ENCODE measurements around the gene CSF2.

The CSF2 gene

GRCh38 chr5:132059043-132059695, 14.4 kb upstream of the CSF2 start:
- Histone ChIP-seq H3K36me3 (ENCODE audit: insufficient read depth, low read length) (no peaks in the 10 kb centered on the region), H3K4me1 (ENCODE audit: insufficient read depth, low read length) (no peaks in the 10 kb centered on the region; the same call in 1 of the 2 replicates), H3K9me3 (ENCODE audit: control insufficient read depth, insufficient read depth, low read length) (no peaks in the 10 kb centered on the region), H3K9ac (ENCODE audit: low read depth, low read length) (no peak overlapping the region)

GRCh38 chr5:132059696-132060500, 13.7 kb upstream of the CSF2 start:
- no peaks in the 10 kb centered on the region for H3K36me3 ChIP-seq (ENCODE audit: insufficient read depth, low read length)
- no peak overlapping the region for H3K9ac ChIP-seq (ENCODE audit: low read depth, low read length)

GRCh38 chr5:132060501-132061161, 13.0 kb upstream of the CSF2 start, which contains the start of gene IL3:
Gene IL3 (plus strand): TSS chr5:132060655. CDS start chr5:132060707, 52 bp downstream.
- no peaks in the 10 kb centered on the region for H3K36me3 ChIP-seq (ENCODE audit: insufficient read depth, low read length)
- no peak within 1 kb of the TSS for H3K9ac ChIP-seq (ENCODE audit: low read depth, low read length)
- peaks cover 6% of the 10 kb centered on the region for H3K4me1 ChIP-seq (ENCODE audit: insufficient read depth, low read length)
- no peaks in the 10 kb centered on the region for H3K9me3 ChIP-seq (ENCODE audit: control insufficient read depth, insufficient read depth, low read length)

More at GRCh38 chr5:132059696-132060500, 13.7 kb upstream of the CSF2 start:
- Histone ChIP-seq H3K9me3 (ENCODE audit: control insufficient read depth, insufficient read depth, low read length) (no peaks in the 10 kb centered on the region), H3K4me1 (ENCODE audit: insufficient read depth, low read length) (peaks cover 2% of the 10 kb centered on the region)

GRCh38 chr5:132063090-132063911, 10.3 kb upstream of the CSF2 start:
- Histone ChIP-seq H3K4me1 (ENCODE audit: insufficient read depth, low read length) (peaks cover 6% of the 10 kb centered on the region), H3K9ac (ENCODE audit: low read depth, low read length) (no peak overlapping the region), H3K36me3 (ENCODE audit: insufficient read depth, low read length) (no peaks in the 10 kb centered on the region), H3K9me3 (ENCODE audit: control insufficient read depth, insufficient read depth, low read length) (no peaks in the 10 kb centered on the region)

GRCh38 chr5:132064140-132064539, 9.4 kb upstream of the CSF2 start:
- Histone ChIP-seq H3K9ac (ENCODE audit: low read depth, low read length) (no peak overlapping the region), H3K4me1 (ENCODE audit: insufficient read depth, low read length) (peaks cover 6% of the 10 kb centered on the region), H3K36me3 (ENCODE audit: insufficient read depth, low read length) (no peaks in the 10 kb centered on the region), H3K9me3 (ENCODE audit: control insufficient read depth, insufficient read depth, low read length) (no peaks in the 10 kb centered on the region)

GRCh38 chr5:132064738-132065331, 8.8 kb upstream of the CSF2 start:
- no peaks in the 10 kb centered on the region for H3K9me3 ChIP-seq (ENCODE audit: control insufficient read depth, insufficient read depth, low read length)
- no peak overlapping the region for H3K9ac ChIP-seq (ENCODE audit: low read depth, low read length)
- peaks cover 6% of the 10 kb centered on the region for H3K4me1 ChIP-seq (ENCODE audit: insufficient read depth, low read length)
- H3K36me3 ChIP-seq (ENCODE audit: insufficient read depth, low read length), result no peaks in the 10 kb centered on the region

GRCh38 chr5:132065351-132065937, 8.1 kb upstream of the CSF2 start:
- peaks cover 6% of the 10 kb centered on the region for H3K4me1 ChIP-seq (ENCODE audit: insufficient read depth, low read length)
- H3K9ac ChIP-seq (ENCODE audit: low read depth, low read length), result no peak overlapping the region
- no peaks in the 10 kb centered on the region for H3K36me3 ChIP-seq (ENCODE audit: insufficient read depth, low read length)
- H3K9me3 ChIP-seq (ENCODE audit: control insufficient read depth, insufficient read depth, low read length), result no peaks in the 10 kb centered on the region

GRCh38 chr5:132065951-132066701, 7.5 kb upstream of the CSF2 start:
- peaks cover 6% of the 10 kb centered on the region for H3K4me1 ChIP-seq (ENCODE audit: insufficient read depth, low read length)
- H3K9me3 ChIP-seq (ENCODE audit: control insufficient read depth, insufficient read depth, low read length), result no peaks in the 10 kb centered on the region

GRCh38 chr5:132066871-132067270, 6.7 kb upstream of the CSF2 start:
- peaks cover 6% of the 10 kb centered on the region; the same call in 1 of the 2 replicates for H3K4me1 ChIP-seq (ENCODE audit: insufficient read depth, low read length)
- no peak overlapping the region for H3K9ac ChIP-seq (ENCODE audit: low read depth, low read length)
- no peaks in the 10 kb centered on the region for H3K36me3 ChIP-seq (ENCODE audit: insufficient read depth, low read length)
- H3K9me3 ChIP-seq (ENCODE audit: control insufficient read depth, insufficient read depth, low read length), result no peaks in the 10 kb centered on the region

More at GRCh38 chr5:132065951-132066701, 7.5 kb upstream of the CSF2 start:
- no peaks in the 10 kb centered on the region for H3K36me3 ChIP-seq (ENCODE audit: insufficient read depth, low read length)
- H3K9ac ChIP-seq (ENCODE audit: low read depth, low read length), result no peak overlapping the region

GRCh38 chr5:132067451-132067850, 6.1 kb upstream of the CSF2 start:
- Histone ChIP-seq H3K36me3 (ENCODE audit: insufficient read depth, low read length) (no peaks in the 10 kb centered on the region), H3K4me1 (ENCODE audit: insufficient read depth, low read length) (peaks cover 6% of the 10 kb centered on the region; the same call in 1 of the 2 replicates), H3K9ac (ENCODE audit: low read depth, low read length) (no peak overlapping the region), H3K9me3 (ENCODE audit: control insufficient read depth, insufficient read depth, low read length) (no peaks in the 10 kb centered on the region)

GRCh38 chr5:132067941-132068808, 5.4 kb upstream of the CSF2 start:
- Histone ChIP-seq H3K9me3 (ENCODE audit: control insufficient read depth, insufficient read depth, low read length) (no peaks in the 10 kb centered on the region), H3K9ac (ENCODE audit: low read depth, low read length) (no peak overlapping the region), H3K36me3 (ENCODE audit: insufficient read depth, low read length) (no peaks in the 10 kb centered on the region), H3K4me1 (ENCODE audit: insufficient read depth, low read length) (peaks cover 6% of the 10 kb centered on the region; the same call in 1 of the 2 replicates)

GRCh38 chr5:132069561-132069960, 4.0 kb upstream of the CSF2 start:
- Histone ChIP-seq H3K9ac (ENCODE audit: low read depth, low read length) (no peak overlapping the region), H3K9me3 (ENCODE audit: control insufficient read depth, insufficient read depth, low read length) (no peaks in the 10 kb centered on the region), H3K36me3 (ENCODE audit: insufficient read depth, low read length) (no peaks in the 10 kb centered on the region), H3K4me1 (ENCODE audit: insufficient read depth, low read length) (peaks cover 6% of the 10 kb centered on the region; the same call in 1 of the 2 replicates)

All from ES-I3 (cell line).